Measurements from ENCODE around the gene NNMT.
A peak's percentile ranks its signal among the peaks of the same experiment; 100 is the strongest.
"Not testable (repeated sequence)": the region's sequence is repeated elsewhere in the genome, so short reads cannot be mapped to it uniquely, and the experiment has no call there.

Gene NNMT

GRCh38 chr11:114326151-114326550 is 30.0 kb downstream of the NNMT start:
- no peak overlapping the region for H3K4me3 ChIP-seq (ENCODE audit: low read depth, low read length)
- no peak for DNase-seq (ENCODE audit: low read depth)
- TF ChIP-seq CTCF (conservative IDR thresholded peaks at IDR 0.05; ENCODE audit: low read depth, low read length), result no peak

GRCh38 chr11:114326776-114327175 is 30.6 kb downstream of the NNMT start:
- H3K4me3 ChIP-seq (ENCODE audit: low read depth, low read length), result no peak overlapping the region
- no peak for TF ChIP-seq CTCF (conservative IDR thresholded peaks at IDR 0.05; ENCODE audit: low read depth, low read length)
- no peak for DNase-seq (ENCODE audit: low read depth)

- DNase-seq (ENCODE audit: low read depth), result no peak
- TF ChIP-seq CTCF (conservative IDR thresholded peaks at IDR 0.05; ENCODE audit: low read depth, low read length), result no peak
- H3K4me3 ChIP-seq (ENCODE audit: low read depth, low read length), result no peak overlapping the region
Measured at GRCh38 chr11:114330373-114330772, 34.2 kb downstream of the NNMT start.

GRCh38 chr11:114340311-114341131 is 44.3 kb downstream of the NNMT start:
- TF ChIP-seq CTCF (conservative IDR thresholded peaks at IDR 0.05; ENCODE audit: low read depth, low read length), result peak; percentile 93
- no peak overlapping the region for H3K4me3 ChIP-seq (ENCODE audit: low read depth, low read length)
- peak; percentile 87 for DNase-seq (ENCODE audit: low read depth)

- not testable (repeated sequence) for DNase-seq (ENCODE audit: low read depth); H3K4me3 ChIP-seq (ENCODE audit: low read depth, low read length)
Measured at GRCh38 chr11:114341667-114342066, 45.5 kb downstream of the NNMT start.

- DNase-seq (ENCODE audit: low read depth), result no peak
- H3K4me3 ChIP-seq (ENCODE audit: low read depth, low read length), result no peak overlapping the region
- TF ChIP-seq CTCF (conservative IDR thresholded peaks at IDR 0.05; ENCODE audit: low read depth, low read length), result no peak
Measured at GRCh38 chr11:114342476-114342875, 46.3 kb downstream of the NNMT start.

- DNase-seq (ENCODE audit: low read depth), result no peak
- TF ChIP-seq CTCF (conservative IDR thresholded peaks at IDR 0.05; ENCODE audit: low read depth, low read length), result no peak
Measured at GRCh38 chr11:114343020-114343419, 46.8 kb downstream of the NNMT start.

More at GRCh38 chr11:114343020-114343419, 46.8 kb downstream of the NNMT start:
- H3K4me3 ChIP-seq (ENCODE audit: low read depth, low read length), result no peak overlapping the region
